GM18511 (cell line): ENCODE data around the gene JAK3.
"Not testable (repeated sequence)": the region's sequence is repeated elsewhere in the genome, so short reads cannot be mapped to it uniquely, and the experiment has no call there.

Source experiments
- ATAC-seq: cut with Tn5 transposase; IDR thresholded peaks from one replicate; pipeline ENCODE4 v1.9.1; 2021; ENCODE audit warnings: mild to moderate bottlenecking, moderate library complexity; ENCODE audit not compliant: unreplicated experiment

Gene JAK3

DNA sequence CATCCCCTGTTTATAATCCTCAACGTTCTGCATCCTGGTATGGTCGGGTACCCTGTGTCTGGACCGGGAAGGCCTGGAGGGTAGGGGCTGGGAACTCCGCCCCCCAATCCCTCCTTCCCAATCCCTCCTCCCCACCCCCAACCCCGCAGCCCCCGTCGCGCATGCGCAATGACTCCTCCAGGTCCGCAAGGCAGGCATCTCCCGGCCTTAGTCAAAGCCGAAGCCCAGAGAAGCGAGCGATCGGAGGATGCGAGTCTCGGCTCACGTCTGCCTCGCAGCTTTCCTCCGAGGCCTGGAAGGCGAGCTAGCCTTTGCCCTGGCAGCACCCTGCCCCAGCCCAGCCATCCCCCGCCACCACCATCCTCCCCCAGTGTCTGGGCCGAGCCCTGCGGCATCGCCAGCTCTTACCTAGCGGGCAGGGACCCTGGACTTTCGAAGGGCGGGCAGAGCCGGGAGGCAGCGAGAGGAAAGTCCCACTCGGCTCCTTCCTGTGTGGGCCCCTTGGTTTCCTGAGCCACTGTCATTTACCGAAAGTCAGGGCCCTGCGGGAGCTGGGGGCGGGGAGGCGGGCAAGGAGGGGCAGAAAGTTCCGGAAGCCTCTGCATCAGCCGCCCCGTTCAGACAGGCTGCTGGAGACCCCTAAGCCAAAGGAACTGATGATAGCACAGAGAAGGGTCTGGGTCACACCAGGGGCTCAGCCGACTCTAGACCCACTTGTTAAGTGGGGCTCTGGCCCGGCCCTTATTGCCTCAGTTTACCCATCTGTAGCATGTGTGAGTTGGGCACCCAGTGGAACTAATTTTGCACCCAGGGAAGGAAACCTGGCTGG, at the start of gene JAK3:
Gene JAK3, minus strand, starts transcription at position 445 of the 829 bp plus-strand sequence. CDS start 3,565 bp downstream, outside the sequence.
- peak; percentile 58 for ATAC-seq

DNA sequence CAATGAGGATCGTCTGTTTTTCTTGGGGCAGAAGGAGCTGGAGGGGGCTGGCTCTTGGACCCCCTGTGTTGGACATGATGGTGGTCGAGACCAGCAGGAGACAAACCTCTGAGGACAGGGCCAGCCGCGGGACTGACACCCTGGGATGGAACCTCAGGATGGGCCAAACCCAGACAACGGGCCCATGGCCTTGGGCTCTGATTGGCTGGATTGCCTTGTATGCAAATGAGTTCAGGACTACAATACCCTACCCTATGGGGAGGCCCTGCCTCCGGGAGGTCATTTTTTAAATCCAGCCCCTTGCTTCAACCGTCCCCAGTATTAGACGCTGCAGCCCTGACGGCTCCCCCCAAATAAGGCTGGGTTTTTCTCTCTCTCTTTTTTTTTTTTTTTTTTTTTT, 46.0 kb upstream of the JAK3 start:
- ATAC-seq: no peak

DNA sequence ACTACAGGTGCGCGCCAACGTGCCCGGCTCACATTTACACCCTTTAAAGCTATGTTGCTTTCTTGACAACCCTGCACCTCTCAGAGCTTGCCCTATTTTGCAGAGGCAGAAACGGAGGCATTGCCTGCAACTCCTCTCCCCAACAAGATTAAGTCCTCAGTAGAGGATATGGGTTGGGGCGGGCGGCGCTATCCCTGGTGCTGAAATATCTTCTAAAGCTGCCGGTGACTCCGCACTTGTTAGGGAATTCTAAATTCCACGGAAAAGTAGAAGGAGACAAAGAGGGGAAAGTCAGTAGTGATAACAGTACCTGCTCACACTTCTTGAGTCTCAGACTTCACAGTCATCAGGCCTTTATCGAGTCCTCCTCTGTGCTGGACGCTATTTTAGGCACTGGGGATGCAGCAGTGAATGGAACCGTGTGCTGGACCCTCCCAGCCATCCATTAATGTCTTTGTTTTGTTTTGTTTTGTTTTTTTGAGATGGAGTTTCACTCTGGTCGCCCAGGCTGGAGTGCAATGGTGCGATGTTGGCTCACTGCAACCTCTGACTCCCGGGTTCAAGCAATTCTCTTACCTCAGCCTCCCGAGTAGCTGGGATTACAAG, 41.9 kb upstream of the JAK3 start:
- ATAC-seq: no peak

DNA sequence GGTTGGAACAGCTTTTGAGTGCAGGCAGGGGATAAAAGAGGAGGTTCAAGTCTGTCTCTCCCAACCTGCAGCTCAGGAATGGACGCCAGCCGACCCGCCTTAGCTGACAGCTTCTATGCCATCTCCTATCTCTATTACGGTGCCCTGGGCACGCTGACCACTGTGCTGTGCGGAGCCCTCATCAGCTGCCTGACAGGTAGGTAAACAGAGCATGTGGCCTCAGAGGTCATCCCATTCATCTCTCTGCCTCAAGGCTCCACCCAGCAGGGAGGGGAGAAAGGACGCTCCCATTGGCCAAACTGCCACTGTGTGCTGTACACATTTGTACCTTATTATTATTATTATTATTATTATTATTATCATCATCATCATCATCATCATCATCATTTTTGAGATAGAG, 40.5 kb upstream of the JAK3 start:
- ATAC-seq: no peak

DNA sequence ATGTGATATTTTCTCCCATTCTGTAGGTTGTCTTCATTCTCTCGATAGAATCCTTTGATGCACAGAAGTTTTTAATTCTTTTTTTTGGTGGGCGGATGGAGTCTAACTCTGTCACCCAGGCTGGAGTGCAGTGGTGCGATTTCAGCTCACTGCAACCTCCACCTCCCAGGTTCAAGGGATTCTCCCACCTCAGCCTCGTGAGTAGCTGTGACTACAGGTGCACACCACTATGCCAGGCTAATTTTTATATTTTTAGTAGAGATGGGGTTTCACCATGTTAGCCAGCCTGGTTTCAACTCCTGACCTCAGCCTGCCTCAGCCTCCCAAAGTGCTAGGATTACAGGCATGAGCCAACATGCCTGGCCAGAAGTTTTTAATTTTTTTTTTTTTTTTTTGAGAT, 39.4 kb upstream of the JAK3 start:
- not testable (repeated sequence) for ATAC-seq

DNA sequence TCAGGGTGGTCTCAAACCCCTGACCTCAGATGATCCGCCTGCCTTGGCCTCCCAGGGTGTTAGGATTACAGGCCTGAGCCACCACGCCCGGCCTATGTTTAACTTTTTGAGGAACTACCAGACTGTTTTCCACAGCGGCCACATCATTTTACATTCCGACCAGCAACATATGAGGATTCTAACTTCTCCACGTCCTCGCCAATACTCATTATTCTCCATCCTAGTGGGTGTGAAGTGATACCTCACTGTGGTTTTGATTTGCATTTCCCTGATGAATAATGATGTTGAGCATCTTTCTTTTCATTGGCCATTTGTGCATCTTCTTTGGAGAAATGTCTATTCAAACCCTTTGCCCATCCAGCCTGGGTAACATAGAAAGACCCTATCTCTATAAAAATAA, 38.7 kb upstream of the JAK3 start:
- no peak for ATAC-seq

DNA sequence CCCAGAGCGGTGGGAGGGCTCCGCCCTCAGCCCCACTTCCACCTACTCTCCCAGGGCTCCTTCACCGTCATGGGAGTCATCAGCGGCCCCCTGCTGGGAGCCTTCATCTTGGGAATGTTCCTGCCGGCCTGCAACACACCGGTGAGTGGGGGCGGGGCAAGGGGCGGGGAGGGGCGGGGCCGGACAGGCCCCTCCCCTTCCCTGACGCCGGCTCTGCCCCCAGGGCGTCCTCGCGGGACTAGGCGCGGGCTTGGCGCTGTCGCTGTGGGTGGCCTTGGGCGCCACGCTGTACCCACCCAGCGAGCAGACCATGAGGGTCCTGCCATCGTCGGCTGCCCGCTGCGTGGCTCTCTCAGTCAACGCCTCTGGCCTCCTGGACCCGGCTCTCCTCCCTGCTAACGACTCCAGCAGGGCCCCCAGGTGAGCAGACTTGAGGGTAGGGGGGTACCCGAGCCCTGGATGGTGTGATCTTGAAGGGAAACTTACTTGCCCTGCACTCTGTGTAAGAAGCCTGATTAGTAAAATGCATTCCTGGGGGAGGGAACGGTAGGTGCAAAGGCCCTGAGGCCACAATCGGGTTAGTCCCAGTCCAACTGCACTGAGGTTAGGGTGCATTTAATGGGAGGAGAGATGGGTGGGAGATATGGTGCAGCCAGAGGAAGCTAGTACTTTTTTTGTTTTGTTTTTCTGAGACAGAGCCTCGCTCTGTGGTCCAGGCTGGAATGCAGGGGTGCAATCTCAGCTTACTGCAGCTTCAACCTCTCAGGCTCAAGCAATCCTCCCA, 36.0 kb upstream of the JAK3 start:
- ATAC-seq: no peak

DNA sequence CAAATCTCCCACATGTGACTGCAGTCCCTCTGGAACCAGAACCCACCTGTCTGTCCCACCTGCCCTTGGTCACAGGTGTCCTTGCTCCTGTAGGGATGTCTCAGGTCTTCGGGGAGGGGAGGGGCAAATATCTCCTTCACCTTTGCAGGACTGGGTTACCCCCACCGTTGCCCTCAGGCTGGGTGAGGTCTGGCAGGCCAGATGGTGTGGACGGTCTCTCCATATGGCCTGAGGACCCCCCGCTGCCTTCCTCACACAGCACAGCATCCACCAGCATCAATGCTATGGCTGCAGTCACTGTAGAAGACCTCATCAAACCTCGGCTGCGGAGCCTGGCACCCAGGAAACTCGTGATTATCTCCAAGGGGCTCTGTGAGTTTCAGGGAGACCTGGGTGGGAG, 33.9 kb upstream of the JAK3 start:
- ATAC-seq: no peak

DNA sequence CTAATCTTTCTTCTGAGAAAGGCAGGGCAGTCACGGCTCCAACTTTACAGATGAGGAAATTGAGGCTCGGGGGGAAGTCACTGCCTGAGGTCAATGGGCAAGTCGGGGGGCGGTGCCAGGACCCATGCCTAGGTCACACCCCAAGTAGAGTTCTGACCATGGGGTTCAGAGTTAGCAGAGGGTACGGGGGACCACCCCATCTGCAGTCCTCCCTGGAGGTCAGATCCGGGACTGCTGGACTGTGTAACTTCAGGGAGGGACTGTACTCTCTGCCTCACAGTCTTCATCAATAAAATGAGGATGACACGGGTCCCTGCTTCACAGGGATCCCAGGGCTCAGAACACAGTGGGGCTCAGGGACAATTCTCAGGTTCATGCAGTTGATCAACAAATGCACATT, 31.7 kb upstream of the JAK3 start:
- ATAC-seq: no peak

DNA sequence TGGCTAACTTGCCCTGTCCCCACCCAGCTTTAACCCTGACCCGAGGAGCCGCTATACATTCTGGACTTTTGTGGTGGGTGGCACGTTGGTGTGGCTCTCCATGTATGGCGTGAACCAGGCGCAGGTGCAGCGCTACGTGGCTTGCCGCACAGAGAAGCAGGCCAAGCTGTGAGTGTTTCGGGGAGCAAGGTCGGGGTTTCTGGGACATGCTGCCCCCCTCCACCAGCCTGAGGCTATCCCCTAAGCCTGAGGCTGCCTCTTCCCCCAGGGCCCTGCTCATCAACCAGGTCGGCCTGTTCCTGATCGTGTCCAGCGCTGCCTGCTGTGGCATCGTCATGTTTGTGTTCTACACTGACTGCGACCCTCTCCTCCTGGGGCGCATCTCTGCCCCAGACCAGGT, 29.9 kb upstream of the JAK3 start:
- no peak for ATAC-seq

DNA sequence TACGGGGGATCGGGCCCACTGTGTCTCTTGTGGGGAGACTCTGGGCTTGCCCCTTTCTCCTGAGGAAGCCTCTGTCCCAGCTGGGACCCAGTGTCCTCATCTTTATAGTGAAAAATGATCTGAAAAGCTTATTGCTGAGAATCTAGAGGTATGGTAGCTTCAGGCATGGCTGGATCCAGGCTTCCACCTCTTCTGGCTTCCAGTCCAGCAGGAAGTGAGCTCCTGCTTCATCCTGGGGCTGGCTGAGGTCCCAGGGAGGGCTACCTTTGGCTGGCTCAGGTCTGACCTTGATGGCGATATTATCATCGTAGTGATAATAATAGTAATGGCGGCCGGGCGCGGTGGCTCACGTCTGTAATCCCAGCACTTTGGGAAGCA, 27.0 kb upstream of the JAK3 start:
- ATAC-seq: no peak

DNA sequence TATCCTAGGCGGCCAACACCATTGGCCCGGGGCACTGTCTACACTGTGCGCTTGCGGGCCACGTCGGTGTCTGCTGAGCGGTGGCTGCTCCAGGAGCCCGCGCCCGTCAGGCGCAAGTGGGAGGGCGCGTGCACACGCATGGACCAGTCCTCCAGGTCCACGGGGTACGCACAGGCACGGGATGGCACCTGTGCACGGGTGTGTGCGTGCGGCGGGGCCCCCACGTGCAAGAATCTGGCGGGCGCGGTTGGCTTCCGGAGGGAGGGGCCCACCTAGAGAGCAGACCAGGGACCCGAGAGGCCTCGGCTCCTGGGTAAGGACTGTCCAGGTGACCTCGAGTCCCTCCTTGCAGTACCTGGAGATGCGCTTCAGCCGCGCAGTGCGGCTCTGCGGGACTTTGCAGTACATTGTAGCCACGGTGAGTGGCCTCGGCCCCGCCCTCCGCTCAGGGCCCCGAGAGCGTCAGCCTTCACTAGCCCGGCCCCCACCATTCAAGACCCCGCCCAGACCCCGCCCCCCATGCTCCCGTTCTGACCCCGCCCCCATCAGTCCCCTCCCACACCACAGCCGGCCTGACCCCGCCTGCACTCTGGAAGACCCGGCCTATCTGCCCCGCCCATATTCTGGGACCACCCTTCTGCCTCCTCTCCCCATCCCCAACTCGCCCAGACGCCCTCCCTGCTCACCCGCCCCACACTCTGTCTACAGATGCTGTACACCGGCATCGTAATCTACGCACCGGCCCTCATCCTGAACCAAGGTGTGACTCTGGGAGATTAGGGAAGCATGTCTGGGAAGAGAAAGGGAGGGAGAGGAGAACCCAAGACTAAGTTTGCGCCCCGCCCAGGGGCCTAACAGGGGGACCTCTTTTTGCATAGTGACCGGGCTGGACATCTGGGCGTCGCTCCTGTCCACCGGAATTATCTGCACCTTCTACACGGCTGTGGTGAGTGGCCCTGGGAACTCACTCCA, 26.3 kb upstream of the JAK3 start:
- no peak for ATAC-seq

DNA sequence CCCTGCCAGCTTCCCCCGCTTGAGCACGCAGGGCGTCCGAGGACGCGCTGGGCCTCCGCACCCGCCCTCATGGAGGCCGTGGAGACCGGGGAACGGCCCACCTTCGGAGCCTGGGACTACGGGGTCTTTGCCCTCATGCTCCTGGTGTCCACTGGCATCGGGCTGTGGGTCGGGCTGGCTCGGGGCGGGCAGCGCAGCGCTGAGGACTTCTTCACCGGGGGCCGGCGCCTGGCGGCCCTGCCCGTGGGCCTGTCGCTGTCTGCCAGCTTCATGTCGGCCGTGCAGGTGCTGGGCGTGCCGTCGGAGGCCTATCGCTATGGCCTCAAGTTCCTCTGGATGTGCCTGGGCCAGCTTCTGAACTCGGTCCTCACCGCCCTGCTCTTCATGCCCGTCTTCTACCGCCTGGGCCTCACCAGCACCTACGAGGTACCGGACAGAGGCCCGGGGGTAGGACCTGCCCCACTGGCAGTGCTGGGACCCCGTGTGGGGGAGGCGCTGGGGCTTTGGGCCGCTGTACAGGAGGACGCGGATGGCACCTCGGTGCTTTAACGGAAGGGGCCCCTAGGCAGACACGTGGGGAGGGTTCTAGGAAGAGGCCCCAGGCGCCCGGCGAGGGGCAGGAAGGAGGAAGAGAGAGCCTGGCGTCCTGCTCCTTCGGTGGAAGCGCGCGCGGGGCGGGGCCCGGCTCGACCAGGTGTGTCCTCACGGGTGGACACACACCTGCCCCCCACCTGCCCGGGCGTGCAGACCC, 24.6 kb upstream of the JAK3 start:
- no peak for ATAC-seq

DNA sequence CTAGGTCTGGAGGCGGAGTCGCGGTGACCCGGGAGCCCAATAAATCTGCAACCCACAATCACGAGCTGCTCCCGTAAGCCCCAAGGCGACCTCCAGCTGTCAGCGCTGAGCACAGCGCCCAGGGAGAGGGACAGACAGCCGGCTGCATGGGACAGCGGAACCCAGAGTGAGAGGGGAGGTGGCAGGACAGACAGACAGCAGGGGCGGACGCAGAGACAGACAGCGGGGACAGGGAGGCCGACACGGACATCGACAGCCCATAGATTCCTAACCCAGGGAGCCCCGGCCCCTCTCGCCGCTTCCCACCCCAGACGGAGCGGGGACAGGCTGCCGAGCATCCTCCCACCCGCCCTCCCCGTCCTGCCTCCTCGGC, 24.1 kb upstream of the JAK3 start, which contains the start of gene SLC5A5:
Gene SLC5A5, plus strand, starts transcription at position 68 of the 373 bp plus-strand sequence. CDS start 375 bp downstream, outside the sequence.
- no peak for ATAC-seq

DNA sequence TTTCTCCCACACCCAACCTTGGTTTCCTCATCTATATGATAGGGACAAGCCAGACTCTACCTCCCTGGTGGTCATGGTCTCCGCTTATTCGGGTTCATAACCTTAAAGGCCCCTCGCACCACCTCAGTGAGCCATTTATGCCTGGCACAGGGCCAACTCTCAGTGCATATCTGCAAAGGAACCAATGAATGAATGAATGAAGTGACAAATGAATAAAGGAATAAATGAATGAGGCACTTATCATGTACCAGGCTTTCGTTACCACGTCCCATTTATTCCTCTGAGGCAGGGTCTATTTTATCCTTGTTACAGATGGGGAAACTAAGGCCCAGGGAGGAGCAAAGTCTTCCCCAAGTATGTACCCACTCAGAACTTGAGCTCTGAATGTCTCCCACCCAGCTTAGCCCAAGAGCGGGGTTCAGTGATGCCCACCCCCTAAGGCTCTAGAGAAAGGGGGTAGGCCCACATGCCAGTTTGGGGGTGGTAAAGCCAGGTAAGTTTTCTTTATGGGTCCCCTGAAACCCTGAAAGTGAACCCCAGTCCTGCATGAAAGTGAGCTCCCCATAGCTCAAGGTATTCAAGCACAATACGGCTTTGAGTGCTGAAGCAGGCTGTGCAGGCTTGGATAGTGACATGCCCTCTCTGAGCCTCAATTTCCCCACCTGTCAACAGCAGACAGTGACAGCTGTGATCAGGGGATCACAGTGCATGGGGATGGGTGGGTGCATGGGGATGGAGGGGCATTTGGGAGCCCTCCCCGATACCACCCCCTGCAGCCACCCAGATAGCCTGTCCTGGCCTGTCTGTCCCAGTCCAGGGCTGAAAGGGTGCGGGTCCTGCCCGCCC, 23.5 kb upstream of the JAK3 start:
- no peak for ATAC-seq

DNA sequence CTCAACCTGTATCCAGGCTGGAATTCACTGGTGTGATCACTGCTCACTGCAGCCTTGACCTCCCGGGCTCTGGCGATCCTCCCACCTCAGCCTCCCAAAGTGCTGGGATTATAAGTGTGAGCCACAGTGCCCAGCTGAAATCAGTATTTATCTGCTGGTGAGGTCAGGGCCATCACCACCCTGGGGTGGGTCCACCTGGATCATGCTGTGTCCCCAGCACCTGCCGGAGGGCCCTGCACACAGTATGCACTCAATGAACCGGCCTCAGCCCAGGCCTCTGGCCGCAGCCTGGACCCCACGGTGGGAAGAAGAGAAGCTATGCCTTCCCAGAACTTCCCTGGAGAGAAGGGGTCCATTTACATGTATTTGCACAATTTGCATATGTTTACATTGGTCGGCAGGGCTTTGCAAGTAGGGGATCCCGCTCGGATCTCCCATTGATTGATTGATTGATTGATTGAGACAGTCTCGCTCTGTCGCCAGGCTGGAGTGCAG, 21.4 kb upstream of the JAK3 start:
- no peak for ATAC-seq

DNA sequence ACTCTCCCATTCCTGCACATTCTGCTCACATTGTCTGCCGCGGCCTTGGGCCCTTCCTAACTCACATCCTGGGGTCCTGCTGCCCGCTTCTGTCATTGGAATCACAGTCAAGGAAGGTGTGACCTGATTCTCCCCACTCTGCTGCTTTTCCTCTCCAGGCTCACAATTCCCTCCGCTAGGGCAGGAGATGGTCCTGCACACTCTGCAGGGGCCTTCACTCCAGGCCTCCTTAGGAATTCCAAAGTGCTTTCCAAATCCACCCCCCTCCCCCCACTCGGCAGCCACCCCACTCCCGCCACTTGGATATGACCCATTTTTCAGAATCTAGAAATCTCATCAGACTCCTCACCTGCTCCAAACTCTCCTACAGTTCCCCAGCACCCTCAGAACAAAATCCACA, 20.9 kb upstream of the JAK3 start:
- no peak for ATAC-seq

DNA sequence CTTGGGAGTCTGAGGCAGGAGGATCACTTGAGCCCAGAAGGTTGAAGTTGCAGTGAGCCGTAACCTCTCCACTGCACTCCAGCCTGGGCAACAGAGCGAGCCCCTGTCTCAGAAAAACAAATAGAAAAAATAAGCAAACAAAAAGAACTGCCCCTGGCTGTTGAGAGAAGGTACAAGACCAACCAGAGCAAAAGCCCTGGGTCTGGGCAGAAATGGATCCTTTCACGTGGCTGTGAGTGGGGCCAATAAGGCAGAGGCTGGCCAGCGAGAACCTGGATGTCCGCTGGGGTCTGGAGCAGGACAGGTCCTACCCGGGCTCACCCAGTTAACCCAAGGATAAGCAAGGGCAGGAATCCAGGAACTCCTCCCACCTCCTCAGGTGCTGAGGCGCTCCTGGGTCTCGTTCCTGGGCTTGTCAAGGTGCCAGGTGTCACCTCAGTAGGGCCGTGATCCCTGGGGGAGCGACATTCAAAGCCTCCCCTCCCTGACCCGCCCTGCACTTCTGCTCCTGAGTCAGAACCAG, 19.2 kb upstream of the JAK3 start:
- no peak for ATAC-seq
